AG10803 (cell line): Measurements from ENCODE around the gene SCYGR7.
A peak's percentile ranks its signal among the peaks of the same experiment; 100 is the strongest.

ENCODE experiments used
- DNase-seq: peaks from one replicate; pipeline ENCODE4 v3.0.0; 2010; ENCODE audit warnings: low read depth
- H3K4me3 ChIP-seq: 2 replicates; pipeline ENCODE4 v1.5.1; 2011; ENCODE audit warnings: mild to moderate bottlenecking, low read length, control low read depth
- CTCF ChIP-seq: conservative IDR thresholded peaks from 2 replicates; pipeline ENCODE4 v1.5.1; 2011; ENCODE audit warnings: mild to moderate bottlenecking, low read length, control low read depth, inconsistent platforms

Gene SCYGR7

GRCh38 chr2:227774011-227774624 lies 46.0 kb downstream of the SCYGR7 start:
- no peak overlapping the region for H3K4me3 ChIP-seq
- TF ChIP-seq CTCF: peak; percentile 23; the same call in 1 of the 2 replicates
- DNase-seq: no peak

GRCh38 chr2:227774895-227775842 lies 47.0 kb downstream of the SCYGR7 start:
- no peak overlapping the region for H3K4me3 ChIP-seq
- DNase-seq: no peak
- TF ChIP-seq CTCF: no peak
